Testis (tissue), 3 donors: ENCODE data around the gene KLK15. TPM values are rescaled to one million over a fixed set of nuclear protein-coding genes. Genes with fewer than 3 reads are reported as not detected.
A peak's percentile ranks its signal among the peaks of the same experiment; 100 is the strongest.

Source experiments
- DNase-seq: peaks from one replicate; pipeline ENCODE4 v3.0.0-alpha.2; 2019
- H3K27ac ChIP-seq, 2 donors: fragments of 200-600 bp; sonication (generic); one replicate each; pipeline ENCODE4 v1.5.1; 2019
- H3K27me3 ChIP-seq: fragments of 200-600 bp; sonication (generic); one replicate; pipeline ENCODE4 v1.5.1; 2019
- H3K36me3 ChIP-seq: fragments of 200-600 bp; sonication (generic); one replicate; pipeline ENCODE4 v1.5.1; 2017; ENCODE audit warnings: low read depth; ENCODE audit errors: missing control alignments
- H3K4me1 ChIP-seq: fragments of 200-600 bp; sonication (generic); one replicate; pipeline ENCODE4 v1.5.1; 2019
- H3K4me3 ChIP-seq, 2 donors: fragments of 200-600 bp; sonication (generic); one replicate each; pipeline ENCODE4 v1.5.1; 2017 to 2019
- H3K9me3 ChIP-seq: fragments of 200-600 bp; sonication (generic); one replicate; pipeline ENCODE4 v1.5.1; 2017
- POLR2A ChIP-seq: fragments of 450-650 bp; IDR thresholded peaks from one replicate; pipeline ENCODE4 v1.6.1; 2017; ENCODE audit warnings: antibody characterized with exemption, mild to moderate bottlenecking, moderate library complexity
- WGBS, 2 donors: methylation state at CpG; one replicate each; pipeline ENCODE4 v1.1.5; 2018; 5-methylcytosine and 5-hydroxymethylcytosine counted together
- intact Hi-C: fragments of 100-400 bp; cut with DNase I; formaldehyde crosslinking; loops from one replicate; pipeline ENCODE4 v1.15.1; 2023; ENCODE audit warnings: low total_unique reads
- polyA plus RNA-seq: library from polyadenylated mRNA; stranded (reverse); fragments of 350-450 nt; fragmentation: Illumina TruSeq; extraction: RNeasy Lipid Tissue Mini Kit (QIAGEN cat#74804); gene quantifications from one replicate; pipeline ENCODE4 v1.2.3, GENCODE V29; 2014; ENCODE audit warnings: low read depth, low replicate concordance; ENCODE audit not compliant: insufficient read depth
- total RNA-seq, 2 donors: library from RNA; depleted of rRNA; stranded (reverse); fragments of >200 nt; gene quantifications; one replicate each; pipeline ENCODE4 v1.2.3, GENCODE V29; 2016
- TF ChIP-seq, protein P1 (sequence below), 3 experiments: fragments of 450-650 bp in 2 of 3; fragments of 200-600 bp in 1 of 3; sonication (generic) in 1 of 3; IDR thresholded peaks; one replicate each; pipeline ENCODE4 v1.5.1; 2016 to 2019; ENCODE audit warnings: antibody characterized with exemption in 3 of 3, mild to moderate bottlenecking in 2 of 3, moderate library complexity in 1 of 3

Gene KLK15
- total and polyA plus RNA-seq, 3 donors from 2014 or later = 5.5 to 9.0 (median 7.4) TPM

DNA sequence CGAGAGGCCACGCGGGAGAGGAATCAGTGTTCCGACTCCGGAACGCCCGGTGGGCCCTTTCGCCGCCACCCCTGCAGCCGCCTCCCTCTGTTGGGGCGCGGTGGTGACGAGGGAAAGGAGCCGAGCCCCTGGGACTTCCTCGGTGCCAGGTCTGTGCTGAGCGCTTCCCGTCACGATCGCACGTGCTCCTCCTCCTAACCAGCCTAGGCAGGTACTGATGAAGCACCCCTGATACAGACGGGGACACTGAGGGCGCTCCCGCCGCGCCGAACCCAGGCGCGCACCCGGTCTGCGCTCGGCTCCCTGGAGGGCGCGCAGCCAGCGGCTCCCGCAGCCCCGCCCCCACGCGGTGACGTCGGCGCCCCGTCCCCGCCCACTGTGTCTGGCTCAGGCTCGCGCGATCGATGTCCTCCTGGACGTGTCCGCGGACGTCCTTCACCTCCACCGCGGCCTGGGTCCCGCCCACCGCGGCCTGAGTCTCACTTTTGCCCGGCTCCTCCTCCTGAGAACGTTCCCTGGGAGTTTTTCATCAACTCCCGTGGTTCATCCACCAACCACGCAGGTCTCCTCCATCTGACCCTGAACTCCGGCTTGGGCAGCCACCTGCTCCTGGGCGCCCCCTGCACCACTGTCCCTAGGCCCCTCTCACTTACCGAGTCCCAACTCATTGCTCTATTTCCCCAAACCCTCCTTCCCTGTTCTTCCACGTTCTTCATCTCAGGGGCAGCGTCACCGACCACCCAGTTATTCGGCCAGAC is 2.6 kb upstream of the KLK15 start:
- H3K4me1 ChIP-seq = peaks cover 4% of the 10 kb centered on the region
- H3K4me3 ChIP-seq = peak overlapping the region; percentile 51 to 55
- no peak overlapping the region for H3K27ac ChIP-seq
- H3K9me3 ChIP-seq = no peaks in the 10 kb centered on the region
- no peaks in the 10 kb centered on the region for H3K36me3 ChIP-seq
- peak; percentile 85 for DNase-seq
- TF ChIP-seq POLR2A = no peak
- TF ChIP-seq, protein P1, sequence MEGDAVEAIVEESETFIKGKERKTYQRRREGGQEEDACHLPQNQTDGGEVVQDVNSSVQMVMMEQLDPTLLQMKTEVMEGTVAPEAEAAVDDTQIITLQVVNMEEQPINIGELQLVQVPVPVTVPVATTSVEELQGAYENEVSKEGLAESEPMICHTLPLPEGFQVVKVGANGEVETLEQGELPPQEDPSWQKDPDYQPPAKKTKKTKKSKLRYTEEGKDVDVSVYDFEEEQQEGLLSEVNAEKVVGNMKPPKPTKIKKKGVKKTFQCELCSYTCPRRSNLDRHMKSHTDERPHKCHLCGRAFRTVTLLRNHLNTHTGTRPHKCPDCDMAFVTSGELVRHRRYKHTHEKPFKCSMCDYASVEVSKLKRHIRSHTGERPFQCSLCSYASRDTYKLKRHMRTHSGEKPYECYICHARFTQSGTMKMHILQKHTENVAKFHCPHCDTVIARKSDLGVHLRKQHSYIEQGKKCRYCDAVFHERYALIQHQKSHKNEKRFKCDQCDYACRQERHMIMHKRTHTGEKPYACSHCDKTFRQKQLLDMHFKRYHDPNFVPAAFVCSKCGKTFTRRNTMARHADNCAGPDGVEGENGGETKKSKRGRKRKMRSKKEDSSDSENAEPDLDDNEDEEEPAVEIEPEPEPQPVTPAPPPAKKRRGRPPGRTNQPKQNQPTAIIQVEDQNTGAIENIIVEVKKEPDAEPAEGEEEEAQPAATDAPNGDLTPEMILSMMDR (IDR thresholded peaks at IDR 0.05) = no peak
- H3K27me3 ChIP-seq = no peaks in the 10 kb centered on the region
- intact Hi-C loops = no loop called here
- WGBS, 2 donors = 1 to 2% methylated on average over 22 to 52 of the region's 67 CpGs

DNA sequence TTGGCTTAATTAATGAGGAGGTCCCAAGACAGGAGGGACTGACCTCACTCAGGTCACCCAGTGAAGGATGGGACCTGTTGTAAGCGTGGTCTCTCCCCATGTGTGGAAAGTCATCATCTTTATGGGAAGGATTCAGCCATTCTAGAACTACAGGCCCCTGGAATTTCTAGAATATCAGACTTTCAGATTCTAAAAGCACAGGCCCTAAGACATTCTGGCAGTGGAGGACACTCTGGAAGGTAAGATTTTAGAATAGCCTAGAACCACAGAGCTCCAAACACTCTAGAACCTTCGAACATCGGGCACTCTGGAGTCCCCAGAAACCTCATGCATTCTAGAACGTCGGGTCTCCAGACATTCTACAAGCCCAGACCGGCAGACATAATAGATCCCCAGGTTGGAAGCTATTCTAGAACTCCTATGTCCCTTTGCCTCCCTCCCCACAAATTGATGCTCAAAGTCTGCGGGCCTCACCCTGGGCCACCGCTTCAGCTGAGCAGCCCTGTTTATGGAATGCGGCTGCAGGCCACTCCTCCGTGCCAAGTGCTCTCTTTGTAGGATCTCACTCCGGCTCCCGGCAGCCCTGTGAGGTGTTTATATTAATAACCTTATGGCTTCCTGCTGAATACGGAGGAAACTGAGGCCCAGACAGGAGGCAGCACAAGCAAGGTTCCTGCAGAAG is 1.9 kb upstream of the KLK15 start:
- intact Hi-C loops = no loop called here
- Histone ChIP-seq H3K9me3 (no peaks in the 10 kb centered on the region), H3K4me3 (peak overlapping the region; percentile 51 to 55), H3K4me1 (peaks cover 4% of the 10 kb centered on the region), H3K27me3 (no peaks in the 10 kb centered on the region), H3K36me3 (no peaks in the 10 kb centered on the region), H3K27ac (no peak overlapping the region)
- 24 to 27% methylated on average over 12 to 13 of the region's 13 CpGs for WGBS, 2 donors
- peak; percentile 28 for DNase-seq
- TF ChIP-seq, protein P1 (IDR thresholded peaks at IDR 0.05) = no peak
- no peak for TF ChIP-seq POLR2A

DNA sequence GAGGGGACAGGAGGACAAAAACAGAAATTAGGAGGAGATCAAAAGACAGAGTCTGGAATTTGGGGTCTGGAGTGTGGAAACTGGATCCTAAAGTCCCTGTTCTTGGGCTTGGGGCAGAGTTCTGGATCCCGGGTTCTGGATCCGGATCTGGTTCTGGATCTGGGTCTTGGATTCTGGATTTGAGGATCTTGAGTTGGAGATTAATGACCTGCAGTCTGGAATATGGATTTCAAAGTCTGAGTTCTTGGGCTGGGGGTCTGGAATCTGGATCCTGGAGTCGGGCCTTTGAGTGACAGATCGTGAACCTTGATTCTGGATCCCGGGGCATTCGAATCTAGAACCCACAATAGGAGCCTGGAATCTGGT is 411 bp upstream of the KLK15 start:
- Histone ChIP-seq H3K27ac (no peak overlapping the region), H3K9me3 (no peaks in the 10 kb centered on the region), H3K36me3 (no peaks in the 10 kb centered on the region), H3K27me3 (no peaks in the 10 kb centered on the region), H3K4me3 (no peak overlapping the region), H3K4me1 (peaks cover 4% of the 10 kb centered on the region)
- TF ChIP-seq, protein P1 (IDR thresholded peaks at IDR 0.05) = no peak
- TF ChIP-seq POLR2A = no peak
- DNase-seq = no peak
- WGBS, 2 donors = 94 to 97% methylated on average over 6 of the region's 6 CpGs
- intact Hi-C loops = no loop called here

DNA sequence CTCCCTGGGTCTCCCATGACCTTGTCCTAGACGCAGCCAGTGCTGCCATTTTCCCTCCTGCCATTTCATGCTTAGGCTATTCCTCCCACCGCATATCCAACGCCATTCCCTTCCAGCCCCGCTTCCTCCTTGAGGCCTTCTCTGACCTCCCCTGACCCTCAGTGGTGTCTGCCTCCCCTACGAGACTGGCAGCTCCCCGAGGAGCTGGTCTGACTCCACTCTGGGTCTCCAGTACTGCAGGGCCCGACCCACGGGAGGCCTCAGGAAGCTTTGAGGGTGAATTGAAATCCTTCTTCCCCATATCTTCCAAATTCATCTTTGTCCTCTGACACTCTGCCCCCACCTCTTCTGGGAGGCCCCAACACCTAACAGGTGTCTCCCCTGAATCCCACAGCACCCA is 708 bp downstream of the KLK15 start:
- 90 to 91% methylated on average over 8 of the region's 8 CpGs for WGBS, 2 donors
- TF ChIP-seq POLR2A = no peak
- TF ChIP-seq, protein P1 (IDR thresholded peaks at IDR 0.05) = no peak
- H3K36me3 ChIP-seq = no peaks in the 10 kb centered on the region
- H3K27ac ChIP-seq = no peak overlapping the region
- no peaks in the 10 kb centered on the region for H3K9me3 ChIP-seq
- H3K4me1 ChIP-seq = peaks cover 4% of the 10 kb centered on the region
- no peaks in the 10 kb centered on the region for H3K27me3 ChIP-seq
- intact Hi-C loops = no loop called here
- DNase-seq = no peak
- no peak overlapping the region for H3K4me3 ChIP-seq
